Choroid plexus epithelial cell (primary cell): ENCODE data around the gene CNNM3.

Experiments
- DNase-seq: peaks from one replicate; pipeline ENCODE4 v3.0.0-alpha.2; 2010; ENCODE audit warnings: low read depth
- H3K4me3 ChIP-seq: 2 replicates; pipeline ENCODE4 v1.5.1; 2011; ENCODE audit warnings: low read depth, mild to moderate bottlenecking, control low read depth, low read length, moderate library complexity
- TF ChIP-seq, protein P1 (sequence below): conservative IDR thresholded peaks from 2 replicates; pipeline ENCODE4 v1.5.1; 2011; ENCODE audit warnings: low read depth, mild to moderate bottlenecking, control low read depth, inconsistent platforms, low read length, moderate library complexity

The CNNM3 gene

DNA sequence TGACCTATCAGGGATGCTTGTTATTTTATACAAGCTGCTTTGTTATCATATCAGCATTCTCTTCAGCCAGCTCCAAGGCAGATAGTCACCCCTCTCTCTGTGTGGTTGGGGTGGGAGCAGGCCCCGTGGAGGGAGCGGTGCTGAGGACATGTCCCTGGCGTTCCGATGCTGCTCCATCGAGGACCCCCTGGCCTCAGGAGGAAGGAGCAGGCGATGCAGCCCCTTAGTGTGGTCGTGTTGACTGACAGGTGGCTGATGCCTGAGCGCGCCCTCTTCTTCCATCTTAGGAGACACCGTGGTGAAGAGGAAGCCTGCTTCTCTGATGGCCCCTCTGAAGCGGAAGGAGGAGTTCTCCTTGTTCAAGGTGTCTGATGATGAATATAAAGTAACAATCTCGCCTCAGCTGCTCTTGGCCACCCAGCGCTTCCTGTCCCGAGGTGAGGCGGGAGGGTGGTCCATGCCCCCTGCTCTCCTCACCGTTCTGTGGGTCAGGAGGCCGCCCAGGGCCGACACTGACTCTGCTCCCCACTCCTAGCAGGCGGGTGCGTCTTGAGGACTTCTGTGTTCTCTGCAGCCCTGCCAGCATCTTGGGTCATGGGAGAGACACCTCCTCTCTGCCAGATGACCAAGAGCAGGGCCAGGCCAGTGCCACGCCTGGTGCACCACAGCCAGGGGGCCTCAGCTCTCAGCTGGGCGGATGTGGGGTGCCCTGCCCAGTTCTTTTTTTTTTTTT is 10.6 kb downstream of the CNNM3 start:
- no peak overlapping the region for H3K4me3 ChIP-seq
- no peak for DNase-seq
- TF ChIP-seq, protein P1, sequence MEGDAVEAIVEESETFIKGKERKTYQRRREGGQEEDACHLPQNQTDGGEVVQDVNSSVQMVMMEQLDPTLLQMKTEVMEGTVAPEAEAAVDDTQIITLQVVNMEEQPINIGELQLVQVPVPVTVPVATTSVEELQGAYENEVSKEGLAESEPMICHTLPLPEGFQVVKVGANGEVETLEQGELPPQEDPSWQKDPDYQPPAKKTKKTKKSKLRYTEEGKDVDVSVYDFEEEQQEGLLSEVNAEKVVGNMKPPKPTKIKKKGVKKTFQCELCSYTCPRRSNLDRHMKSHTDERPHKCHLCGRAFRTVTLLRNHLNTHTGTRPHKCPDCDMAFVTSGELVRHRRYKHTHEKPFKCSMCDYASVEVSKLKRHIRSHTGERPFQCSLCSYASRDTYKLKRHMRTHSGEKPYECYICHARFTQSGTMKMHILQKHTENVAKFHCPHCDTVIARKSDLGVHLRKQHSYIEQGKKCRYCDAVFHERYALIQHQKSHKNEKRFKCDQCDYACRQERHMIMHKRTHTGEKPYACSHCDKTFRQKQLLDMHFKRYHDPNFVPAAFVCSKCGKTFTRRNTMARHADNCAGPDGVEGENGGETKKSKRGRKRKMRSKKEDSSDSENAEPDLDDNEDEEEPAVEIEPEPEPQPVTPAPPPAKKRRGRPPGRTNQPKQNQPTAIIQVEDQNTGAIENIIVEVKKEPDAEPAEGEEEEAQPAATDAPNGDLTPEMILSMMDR = no peak

DNA sequence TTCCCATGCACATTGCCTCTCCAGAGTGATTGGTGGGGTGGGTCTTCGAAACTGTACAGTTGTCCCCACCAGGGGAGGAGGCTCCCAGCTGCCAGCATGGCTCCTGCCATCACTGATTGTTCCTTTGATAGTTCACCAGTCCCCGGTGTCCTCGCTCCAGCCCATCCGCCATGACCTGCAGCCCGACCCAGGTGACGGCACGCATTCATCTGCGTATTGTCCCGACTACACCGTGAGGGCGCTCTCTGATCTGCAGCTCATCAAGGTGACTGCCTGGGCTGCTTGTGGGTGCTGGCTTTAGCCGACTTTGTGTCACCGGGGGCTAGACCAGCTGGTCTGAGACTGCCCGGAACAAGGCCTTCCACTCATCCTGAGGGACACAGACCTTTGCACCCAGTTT is 12.4 kb downstream of the CNNM3 start:
- TF ChIP-seq, protein P1 = no peak
- no peak overlapping the region for H3K4me3 ChIP-seq
- no peak for DNase-seq

DNA sequence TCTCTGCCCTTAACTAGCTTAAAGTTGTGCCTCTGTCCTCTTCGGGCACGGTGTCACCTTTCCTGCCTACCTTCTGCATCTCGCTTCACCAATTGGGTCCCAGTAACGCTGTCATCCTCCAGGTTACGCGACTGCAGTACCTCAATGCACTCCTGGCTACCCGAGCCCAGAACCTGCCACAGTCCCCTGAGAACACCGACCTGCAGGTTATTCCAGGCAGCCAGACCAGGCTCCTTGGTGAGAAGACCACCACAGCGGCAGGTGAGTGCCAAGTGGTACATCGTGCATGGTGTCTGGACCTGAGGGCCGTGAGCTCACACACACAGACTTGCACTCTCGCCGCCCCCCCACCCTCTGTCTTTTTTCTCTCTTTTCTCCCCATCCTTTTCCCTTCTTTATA is 12.8 kb downstream of the CNNM3 start:
- no peak overlapping the region for H3K4me3 ChIP-seq
- DNase-seq = no peak
- TF ChIP-seq, protein P1 = no peak

DNA sequence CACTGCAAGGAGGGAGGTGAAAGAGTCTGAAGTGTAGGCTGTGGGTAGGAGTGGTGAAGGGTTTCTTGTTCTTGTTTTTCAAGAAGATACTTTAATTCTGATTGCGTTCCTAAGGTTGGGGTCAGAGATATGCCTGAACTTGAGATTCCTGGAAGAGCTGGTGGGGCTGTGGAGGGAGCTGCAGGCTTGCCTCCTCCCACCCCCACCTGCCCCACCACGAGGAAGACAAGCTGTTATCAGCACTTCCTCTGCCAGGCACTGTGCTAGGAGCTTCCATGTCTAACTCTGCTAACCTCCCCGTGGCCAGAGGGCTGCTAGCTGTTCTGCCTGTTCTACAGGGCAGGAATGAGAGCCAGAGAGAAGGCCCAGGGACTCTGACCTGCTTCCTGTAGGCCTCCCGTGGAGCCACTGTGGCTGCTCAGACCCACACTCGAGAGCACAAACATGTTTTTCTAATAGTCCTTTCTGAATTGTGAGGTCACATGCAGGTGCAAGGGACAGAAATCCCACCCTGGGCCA is 14.0 kb downstream of the CNNM3 start:
- TF ChIP-seq, protein P1 = no peak
- no peak overlapping the region for H3K4me3 ChIP-seq
- DNase-seq = no peak

DNA sequence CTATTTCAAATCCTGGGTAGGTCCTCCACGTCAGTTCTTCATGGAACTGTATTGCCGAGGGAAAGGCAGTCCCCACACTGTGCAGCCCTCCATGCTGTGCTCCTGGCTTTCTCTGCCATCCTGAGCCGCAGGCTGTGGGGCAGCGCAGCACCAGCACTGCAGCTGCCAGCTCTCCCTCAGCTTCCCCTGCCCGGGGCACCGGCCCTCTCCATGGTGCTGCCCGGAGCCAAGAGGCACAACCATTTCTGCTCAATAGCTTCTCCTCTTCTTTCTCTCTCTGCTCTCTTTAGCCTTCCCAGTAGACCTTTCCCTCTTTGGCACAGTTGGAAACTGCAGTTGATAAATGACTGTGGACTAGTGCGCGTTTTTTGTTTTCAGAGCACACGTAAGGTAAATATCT is 15.6 kb downstream of the CNNM3 start:
- TF ChIP-seq, protein P1 = no peak
- no peak overlapping the region for H3K4me3 ChIP-seq
- DNase-seq = no peak

DNA sequence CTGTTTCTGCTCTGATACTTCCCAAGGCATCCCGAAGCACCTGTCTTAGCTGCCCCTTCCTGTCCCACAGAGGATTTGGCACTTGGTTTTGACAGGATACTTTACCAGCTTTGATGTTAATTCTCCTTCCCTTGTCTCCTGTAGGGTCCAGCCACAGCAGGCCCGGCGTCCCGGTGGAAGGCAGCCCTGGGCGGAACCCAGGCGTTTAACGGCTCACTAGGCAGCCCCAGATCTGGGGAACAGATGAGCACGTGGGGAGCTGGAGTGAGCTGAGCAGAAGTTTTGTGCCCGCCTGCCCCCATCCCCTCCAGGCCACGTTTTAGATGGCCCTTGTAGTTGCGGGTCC is 16.3 kb downstream of the CNNM3 start:
- DNase-seq = no peak
- H3K4me3 ChIP-seq = no peak overlapping the region
- TF ChIP-seq, protein P1 = no peak

DNA sequence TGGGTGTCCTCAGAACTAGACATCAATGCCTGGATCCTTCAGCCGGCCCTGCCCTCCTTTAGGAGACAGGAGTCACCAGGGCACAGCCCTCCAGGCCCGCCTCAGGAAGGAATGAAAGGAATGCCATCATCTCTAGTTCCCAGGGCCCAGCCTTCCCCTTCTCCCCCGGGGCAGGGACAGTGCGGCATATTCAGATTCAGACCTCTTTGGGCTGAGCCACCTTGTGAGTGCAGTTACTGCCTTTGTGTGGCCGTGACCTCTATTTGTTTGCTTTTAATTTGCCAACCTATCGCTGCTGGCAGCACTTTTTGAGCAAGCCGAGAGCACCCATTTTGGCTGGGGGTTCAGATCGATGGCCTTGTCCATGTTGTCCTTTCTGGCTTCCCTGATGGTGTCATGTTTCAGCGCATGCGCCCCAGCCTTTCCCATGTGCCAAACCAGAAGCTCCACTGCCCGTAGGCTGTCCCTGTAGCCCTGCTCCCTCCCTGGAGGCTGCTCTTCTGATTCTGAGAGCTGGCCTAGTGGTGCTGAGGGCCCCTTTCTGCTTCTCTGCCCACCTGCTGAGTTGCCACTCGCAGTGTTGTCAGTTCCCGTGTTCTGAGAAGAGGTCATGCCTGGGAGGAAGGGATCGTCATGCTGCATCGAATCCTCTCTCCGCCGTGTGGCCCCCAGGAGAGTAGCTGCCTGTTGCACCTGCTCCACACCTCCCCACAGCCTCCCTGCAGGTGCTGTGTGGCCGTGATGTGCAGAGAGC is 16.9 kb downstream of the CNNM3 start:
- TF ChIP-seq, protein P1 = no peak
- peak; percentile 75 for DNase-seq
- peak overlapping the region; percentile 38 for H3K4me3 ChIP-seq
